Measurements from ENCODE around the gene ADPRHL1.

DNA sequence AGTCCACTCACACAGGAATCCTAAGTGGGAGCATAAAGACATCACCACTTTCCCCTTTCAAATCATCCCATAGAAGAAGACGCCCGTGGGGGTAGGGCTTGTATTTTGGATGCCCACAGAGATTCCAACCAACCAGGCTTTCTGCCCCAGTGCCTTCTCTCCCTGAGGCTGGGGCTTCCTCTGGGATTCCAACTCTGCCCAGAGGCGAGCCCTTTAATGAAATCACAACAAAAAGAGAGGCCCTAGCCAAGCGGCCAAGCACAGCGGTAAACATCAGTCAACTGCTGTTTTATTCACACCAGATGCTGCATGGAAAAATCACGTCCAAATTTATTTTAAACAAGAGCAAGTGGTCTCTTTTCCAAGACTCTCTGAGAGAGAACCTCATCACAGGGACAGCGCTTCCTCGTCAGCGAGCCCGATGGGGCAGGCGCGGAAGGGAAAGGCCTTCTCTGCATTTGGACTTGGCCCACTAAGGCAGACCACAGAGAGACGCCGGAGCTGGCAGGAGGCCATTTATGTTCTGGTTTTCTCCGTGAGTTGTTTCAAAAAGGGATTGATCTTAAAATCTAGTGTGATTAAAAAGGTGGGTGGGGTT, 31.5 kb downstream of the ADPRHL1 start:
- TF ChIP-seq, protein P1, sequence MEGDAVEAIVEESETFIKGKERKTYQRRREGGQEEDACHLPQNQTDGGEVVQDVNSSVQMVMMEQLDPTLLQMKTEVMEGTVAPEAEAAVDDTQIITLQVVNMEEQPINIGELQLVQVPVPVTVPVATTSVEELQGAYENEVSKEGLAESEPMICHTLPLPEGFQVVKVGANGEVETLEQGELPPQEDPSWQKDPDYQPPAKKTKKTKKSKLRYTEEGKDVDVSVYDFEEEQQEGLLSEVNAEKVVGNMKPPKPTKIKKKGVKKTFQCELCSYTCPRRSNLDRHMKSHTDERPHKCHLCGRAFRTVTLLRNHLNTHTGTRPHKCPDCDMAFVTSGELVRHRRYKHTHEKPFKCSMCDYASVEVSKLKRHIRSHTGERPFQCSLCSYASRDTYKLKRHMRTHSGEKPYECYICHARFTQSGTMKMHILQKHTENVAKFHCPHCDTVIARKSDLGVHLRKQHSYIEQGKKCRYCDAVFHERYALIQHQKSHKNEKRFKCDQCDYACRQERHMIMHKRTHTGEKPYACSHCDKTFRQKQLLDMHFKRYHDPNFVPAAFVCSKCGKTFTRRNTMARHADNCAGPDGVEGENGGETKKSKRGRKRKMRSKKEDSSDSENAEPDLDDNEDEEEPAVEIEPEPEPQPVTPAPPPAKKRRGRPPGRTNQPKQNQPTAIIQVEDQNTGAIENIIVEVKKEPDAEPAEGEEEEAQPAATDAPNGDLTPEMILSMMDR (conservative IDR thresholded peaks at IDR 0.05; ENCODE audit: low read depth, low read length), result no peak
- no peak for TF ChIP-seq EZH2 (IDR thresholded peaks at IDR 0.05; ENCODE audit: borderline replicate concordance, low read depth, low read length, poor library complexity, severe bottlenecking)
